Stimulated activated CD8-positive, alpha-beta memory T cell treated with anti-CD3 and anti-CD28 coated beads, Interleukin-7, amount 100 ng/mL, for 48 hours (primary cell): Measurements from ENCODE around the gene ARSI.

Experiments
- DNase-seq, 2 donors: peaks; one replicate each; pipeline ENCODE4 v3.0.0-alpha.2; 2020; ENCODE audit warnings: low read depth in 1 of 2; ENCODE audit errors: extremely low read depth in 1 of 2

The ARSI gene

GRCh38 chr5:150295172-150295634 is 7.5 kb downstream of the ARSI start:
- no peak for DNase-seq

GRCh38 chr5:150294551-150295071 is 8.1 kb downstream of the ARSI start:
- no peak for DNase-seq

GRCh38 chr5:150293091-150293941 is 9.4 kb downstream of the ARSI start:
- DNase-seq, result no peak

GRCh38 chr5:150291388-150292385 is 11.0 kb downstream of the ARSI start:
- no peak for DNase-seq

GRCh38 chr5:150289551-150290390 is 12.9 kb downstream of the ARSI start, which contains the start of gene CAMK2A:
CAMK2A (minus strand) TSS chr5:150289773; CDS start chr5:150289625, 148 bp downstream.
- DNase-seq, result no peak

GRCh38 chr5:150288791-150289190 is 13.9 kb downstream of the ARSI start:
- DNase-seq, result no peak

- no peak for DNase-seq
Observed at GRCh38 chr5:150288361-150288760, 14.3 kb downstream of the ARSI start.

GRCh38 chr5:150286820-150287219 is 15.9 kb downstream of the ARSI start:
- DNase-seq, result no peak

GRCh38 chr5:150285114-150285513 is 17.6 kb downstream of the ARSI start:
- no peak for DNase-seq

- no peak for DNase-seq
Observed at GRCh38 chr5:150284311-150284710, 18.4 kb downstream of the ARSI start.

GRCh38 chr5:150283904-150284303 is 18.8 kb downstream of the ARSI start:
- no peak for DNase-seq

- DNase-seq, result no peak
Observed at GRCh38 chr5:150281987-150282386, 20.7 kb downstream of the ARSI start.

- DNase-seq, result no peak
Observed at GRCh38 chr5:150279330-150280020, 23.2 kb downstream of the ARSI start.

- DNase-seq, result no peak
Observed at GRCh38 chr5:150278916-150279315, 23.8 kb downstream of the ARSI start.

GRCh38 chr5:150278046-150278730 is 24.5 kb downstream of the ARSI start:
- DNase-seq, result no peak

- no peak for DNase-seq
Observed at GRCh38 chr5:150277043-150277442, 25.7 kb downstream of the ARSI start.

GRCh38 chr5:150274811-150275210 is 27.9 kb downstream of the ARSI start:
- no peak for DNase-seq

GRCh38 chr5:150272531-150272930 is 30.2 kb downstream of the ARSI start:
- DNase-seq, result no peak

GRCh38 chr5:150271923-150272322 is 30.8 kb downstream of the ARSI start:
- DNase-seq, result no peak
